Astrocyte (in vitro differentiated cells and primary cell): ENCODE results near the gene IRF2BPL. TPM values are rescaled to one million over a fixed set of nuclear protein-coding genes. Genes with fewer than 3 reads are reported as not detected.

Experiments
- DNase-seq: peaks from one replicate; pipeline ENCODE4 v3.0.0-alpha.2; 2010; ENCODE audit warnings: low read depth
- FAIRE-seq: peaks from 2 replicates; lab custom pipeline; 2011; peaks lifted over from hg19 to GRCh38; lab: Jason Lieb, UNC
- H2AFZ ChIP-seq: 2 replicates; pipeline ENCODE4 v1.6.0; 2012; ENCODE audit warnings: low read depth, low read length, inconsistent platforms
- H3K27ac ChIP-seq: 2 replicates; pipeline ENCODE4 v1.5.1; 2011; ENCODE audit warnings: low read depth, low read length, inconsistent platforms
- H3K27me3 ChIP-seq: 2 replicates; pipeline ENCODE4 v1.6.0; 2011; ENCODE audit warnings: low read length, inconsistent platforms; ENCODE audit not compliant: insufficient read depth
- H3K36me3 ChIP-seq: 2 replicates; pipeline ENCODE4 v1.5.1; 2011; ENCODE audit warnings: low read length, inconsistent platforms; ENCODE audit not compliant: insufficient read depth
- H3K4me1 ChIP-seq: 2 replicates; pipeline ENCODE4 v1.5.1; 2011; ENCODE audit warnings: low read length, inconsistent platforms; ENCODE audit not compliant: insufficient read depth
- H3K4me2 ChIP-seq: 2 replicates; pipeline ENCODE4 v1.6.0; 2012; ENCODE audit warnings: low read length, inconsistent platforms
- H3K4me3 ChIP-seq: 2 replicates; pipeline ENCODE4 v1.5.1; 2011; ENCODE audit warnings: low read depth, mild to moderate bottlenecking, low read length, inconsistent platforms; ENCODE audit not compliant: insufficient read depth
- H3K79me2 ChIP-seq: 2 replicates; pipeline ENCODE4 v1.6.0; 2012; ENCODE audit warnings: mild to moderate bottlenecking, low read length, inconsistent platforms; ENCODE audit not compliant: insufficient read depth
- H3K9ac ChIP-seq: 2 replicates; pipeline ENCODE4 v1.6.0; 2012; ENCODE audit warnings: mild to moderate bottlenecking, low read length, inconsistent platforms
- H3K9me3 ChIP-seq: 2 replicates; pipeline ENCODE4 v1.5.1; 2012; ENCODE audit warnings: low read depth, mild to moderate bottlenecking, low read length, inconsistent platforms; ENCODE audit not compliant: insufficient read depth
- H4K20me1 ChIP-seq: 2 replicates; pipeline ENCODE4 v1.6.0; 2012; ENCODE audit warnings: low read length, inconsistent platforms; ENCODE audit not compliant: insufficient read depth
- H3K27ac Mint-ChIP-seq: one replicate; pipeline ENCODE4 v1.8.0; 2021; ENCODE audit warnings: mild to moderate bottlenecking, mixed read lengths; ENCODE audit not compliant: unreplicated experiment
- H3K27me3 Mint-ChIP-seq: one replicate; pipeline ENCODE4 v1.8.0; 2021; ENCODE audit warnings: low read depth, mixed read lengths; ENCODE audit not compliant: unreplicated experiment
- H3K36me3 Mint-ChIP-seq: one replicate; pipeline ENCODE4 v1.8.0; 2021; ENCODE audit warnings: low read depth, mixed read lengths; ENCODE audit not compliant: unreplicated experiment
- H3K4me1 Mint-ChIP-seq: one replicate; pipeline ENCODE4 v1.8.0; 2021; ENCODE audit warnings: low read depth, mixed read lengths; ENCODE audit not compliant: unreplicated experiment
- H3K4me3 Mint-ChIP-seq: one replicate; pipeline ENCODE4 v1.8.0; 2021; ENCODE audit warnings: mild to moderate bottlenecking, moderate library complexity, mixed read lengths; ENCODE audit not compliant: unreplicated experiment
- H3K9me3 Mint-ChIP-seq: one replicate; pipeline ENCODE4 v1.8.0; 2021; ENCODE audit warnings: mild to moderate bottlenecking, mixed read lengths; ENCODE audit not compliant: unreplicated experiment
- EZH2 ChIP-seq: IDR thresholded peaks from 2 replicates; pipeline ENCODE4 v1.6.1; 2012; ENCODE audit warnings: mild to moderate bottlenecking, low read length, inconsistent platforms; ENCODE audit not compliant: insufficient read depth
- total RNA-seq: library from RNA; stranded (reverse); gene quantifications from 2 replicates; pipeline ENCODE4 v1.2.1, GENCODE V29; 2021
- TF ChIP-seq, protein P1 (sequence below): IDR thresholded peaks from 2 replicates; pipeline ENCODE4 v1.5.1; 2011; ENCODE audit warnings: low read depth, mild to moderate bottlenecking, inconsistent platforms, low read length, moderate library complexity; ENCODE audit not compliant: insufficient read depth

Gene IRF2BPL
- total RNA-seq, 1 donor from 2014 or later, result 42.7 TPM

GRCh38 chr14:77052281-77053044, 24.0 kb upstream of the IRF2BPL start:
- Histone ChIP-seq H3K4me1 (peaks cover 7% of the 10 kb centered on the region), H4K20me1 (no peaks in the 10 kb centered on the region), H3K4me3 (no peak overlapping the region), H2AFZ (peak overlapping the region; percentile 28), H3K27ac (no peak overlapping the region), H3K9ac (peak overlapping the region; percentile 3), H3K9me3 (peaks cover 3% of the 10 kb centered on the region), H3K36me3 (no peaks in the 10 kb centered on the region), H3K79me2 (no peaks in the 10 kb centered on the region), H3K27me3 (no peaks in the 10 kb centered on the region), H3K4me2 (no peak overlapping the region)
- H3K36me3 Mint-ChIP-seq, result peaks cover 1% of the 10 kb centered on the region
- TF ChIP-seq EZH2, result no peak
- TF ChIP-seq, protein P1, sequence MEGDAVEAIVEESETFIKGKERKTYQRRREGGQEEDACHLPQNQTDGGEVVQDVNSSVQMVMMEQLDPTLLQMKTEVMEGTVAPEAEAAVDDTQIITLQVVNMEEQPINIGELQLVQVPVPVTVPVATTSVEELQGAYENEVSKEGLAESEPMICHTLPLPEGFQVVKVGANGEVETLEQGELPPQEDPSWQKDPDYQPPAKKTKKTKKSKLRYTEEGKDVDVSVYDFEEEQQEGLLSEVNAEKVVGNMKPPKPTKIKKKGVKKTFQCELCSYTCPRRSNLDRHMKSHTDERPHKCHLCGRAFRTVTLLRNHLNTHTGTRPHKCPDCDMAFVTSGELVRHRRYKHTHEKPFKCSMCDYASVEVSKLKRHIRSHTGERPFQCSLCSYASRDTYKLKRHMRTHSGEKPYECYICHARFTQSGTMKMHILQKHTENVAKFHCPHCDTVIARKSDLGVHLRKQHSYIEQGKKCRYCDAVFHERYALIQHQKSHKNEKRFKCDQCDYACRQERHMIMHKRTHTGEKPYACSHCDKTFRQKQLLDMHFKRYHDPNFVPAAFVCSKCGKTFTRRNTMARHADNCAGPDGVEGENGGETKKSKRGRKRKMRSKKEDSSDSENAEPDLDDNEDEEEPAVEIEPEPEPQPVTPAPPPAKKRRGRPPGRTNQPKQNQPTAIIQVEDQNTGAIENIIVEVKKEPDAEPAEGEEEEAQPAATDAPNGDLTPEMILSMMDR, result no peak
- peaks cover 10% of the 10 kb centered on the region for H3K27me3 Mint-ChIP-seq
- no peak overlapping the region for H3K4me3 Mint-ChIP-seq
- no peak overlapping the region for H3K27ac Mint-ChIP-seq
- DNase-seq (no peak), FAIRE-seq (no peak)
- peaks cover 4% of the 10 kb centered on the region for H3K9me3 Mint-ChIP-seq
- no peaks in the 10 kb centered on the region for H3K4me1 Mint-ChIP-seq

DNA sequence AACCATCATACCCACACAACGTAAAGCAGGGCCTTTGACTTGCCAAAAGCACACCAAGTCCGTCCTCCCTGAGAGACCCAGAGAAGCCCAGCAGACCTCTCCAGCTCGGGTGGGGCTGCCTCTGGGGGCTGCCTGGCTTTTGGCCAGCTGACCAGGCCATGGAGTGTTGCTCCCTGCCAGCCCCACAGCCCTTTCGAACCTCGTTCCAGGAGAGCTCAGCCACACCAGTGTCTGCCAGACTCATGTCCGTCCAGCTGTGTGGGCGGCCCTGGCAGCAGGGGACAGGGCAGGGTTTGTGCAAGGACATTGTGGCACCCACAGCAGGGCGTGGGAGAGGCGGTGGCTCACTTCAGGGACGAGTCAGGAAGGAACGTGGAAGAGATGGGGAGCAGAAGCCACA, 22.6 kb upstream of the IRF2BPL start:
- Mint-ChIP-seq H3K27me3 (peaks cover 10% of the 10 kb centered on the region), H3K9me3 (no peaks in the 10 kb centered on the region), H3K4me1 (no peaks in the 10 kb centered on the region), H3K27ac (peak overlapping the region; percentile 16), H3K36me3 (peaks cover 1% of the 10 kb centered on the region), H3K4me3 (no peak overlapping the region)
- H3K36me3 ChIP-seq, result no peaks in the 10 kb centered on the region
- peak overlapping the region; percentile 36 for H3K4me2 ChIP-seq
- no peaks in the 10 kb centered on the region for H3K79me2 ChIP-seq
- peak overlapping the region; percentile 60 for H2AFZ ChIP-seq
- no peak for TF ChIP-seq EZH2
- TF ChIP-seq, protein P1, result no peak
- H3K4me1 ChIP-seq, result peaks cover 7% of the 10 kb centered on the region
- H3K27me3 ChIP-seq, result no peaks in the 10 kb centered on the region
- DNase-seq (no peak), FAIRE-seq (no peak)
- H3K4me3 ChIP-seq, result no peak overlapping the region
- no peak overlapping the region for H3K27ac ChIP-seq
- H3K9ac ChIP-seq, result no peak overlapping the region
- no peaks in the 10 kb centered on the region for H4K20me1 ChIP-seq
- H3K9me3 ChIP-seq, result peaks cover under 1% of the 10 kb centered on the region

DNA sequence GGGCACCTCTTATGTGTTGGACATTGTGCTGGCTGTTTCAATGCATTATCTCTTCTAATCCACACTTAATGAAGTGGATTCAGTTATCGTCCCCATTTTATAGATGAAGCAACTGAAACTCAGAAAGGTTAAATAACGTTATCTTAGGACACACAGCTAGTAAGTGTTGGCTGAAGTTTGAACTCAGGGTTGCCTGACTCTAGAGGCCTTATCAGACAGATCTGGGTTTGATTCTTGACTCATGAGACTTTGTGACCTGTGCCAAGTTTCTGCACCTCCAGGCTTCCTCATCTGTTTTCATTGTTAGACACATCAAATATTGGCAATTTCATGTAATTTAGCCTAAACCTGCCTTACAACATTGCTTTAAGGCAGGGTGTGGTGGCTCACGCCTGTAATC, 18.2 kb upstream of the IRF2BPL start:
- H3K4me3 Mint-ChIP-seq, result no peak overlapping the region
- Histone ChIP-seq H3K9me3 (no peaks in the 10 kb centered on the region), H3K9ac (no peak overlapping the region), H3K36me3 (no peaks in the 10 kb centered on the region), H3K4me2 (no peak overlapping the region), H3K27me3 (no peaks in the 10 kb centered on the region), H3K4me3 (no peak overlapping the region), H3K4me1 (peaks cover 43% of the 10 kb centered on the region), H3K79me2 (no peaks in the 10 kb centered on the region), H4K20me1 (no peaks in the 10 kb centered on the region), H3K27ac (no peak overlapping the region), H2AFZ (no peak overlapping the region)
- H3K36me3 Mint-ChIP-seq, result no peaks in the 10 kb centered on the region
- FAIRE-seq (no peak), DNase-seq (no peak)
- H3K4me1 Mint-ChIP-seq, result peaks cover 36% of the 10 kb centered on the region
- TF ChIP-seq EZH2, result no peak
- TF ChIP-seq, protein P1, result no peak
- H3K9me3 Mint-ChIP-seq, result no peaks in the 10 kb centered on the region
- no peaks in the 10 kb centered on the region for H3K27me3 Mint-ChIP-seq
- H3K27ac Mint-ChIP-seq, result no peak overlapping the region
